ENCODE data around the gene ASTN2.

Gene ASTN2

DNA sequence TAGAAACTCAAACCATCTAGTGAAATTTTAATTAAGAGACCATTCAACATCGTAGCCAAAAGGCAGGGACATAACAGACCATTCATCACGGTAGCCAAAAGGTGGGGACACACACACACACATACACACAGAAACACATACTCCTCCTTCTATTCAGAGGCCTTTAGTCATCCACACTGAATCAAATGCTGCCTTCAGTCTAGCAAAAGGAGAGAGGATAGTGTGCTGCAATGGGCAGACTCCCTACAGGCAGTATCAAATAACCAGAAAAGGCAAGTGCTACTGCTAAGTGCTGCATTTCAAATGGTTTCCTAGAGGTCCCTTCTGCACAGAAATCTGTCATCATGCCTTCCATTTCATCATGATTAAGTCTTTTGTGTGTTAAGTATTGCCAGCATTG lies 423.8 kb downstream of the ASTN2 start:
- ATAC-seq (ENCODE audit: insufficient read depth, low read depth) = no peak
- no peak for DNase-seq
- no peak overlapping the region for H3K4me2 ChIP-seq (ENCODE audit: insufficient read depth, low read length)
- H3K79me2 ChIP-seq (ENCODE audit: insufficient read depth, low read length) = no peaks in the 10 kb centered on the region
- no peak for TF ChIP-seq EZH2 (IDR thresholded peaks at IDR 0.05; ENCODE audit: borderline replicate concordance, low read depth, low read length, severe bottlenecking)
- TF ChIP-seq, protein P1, sequence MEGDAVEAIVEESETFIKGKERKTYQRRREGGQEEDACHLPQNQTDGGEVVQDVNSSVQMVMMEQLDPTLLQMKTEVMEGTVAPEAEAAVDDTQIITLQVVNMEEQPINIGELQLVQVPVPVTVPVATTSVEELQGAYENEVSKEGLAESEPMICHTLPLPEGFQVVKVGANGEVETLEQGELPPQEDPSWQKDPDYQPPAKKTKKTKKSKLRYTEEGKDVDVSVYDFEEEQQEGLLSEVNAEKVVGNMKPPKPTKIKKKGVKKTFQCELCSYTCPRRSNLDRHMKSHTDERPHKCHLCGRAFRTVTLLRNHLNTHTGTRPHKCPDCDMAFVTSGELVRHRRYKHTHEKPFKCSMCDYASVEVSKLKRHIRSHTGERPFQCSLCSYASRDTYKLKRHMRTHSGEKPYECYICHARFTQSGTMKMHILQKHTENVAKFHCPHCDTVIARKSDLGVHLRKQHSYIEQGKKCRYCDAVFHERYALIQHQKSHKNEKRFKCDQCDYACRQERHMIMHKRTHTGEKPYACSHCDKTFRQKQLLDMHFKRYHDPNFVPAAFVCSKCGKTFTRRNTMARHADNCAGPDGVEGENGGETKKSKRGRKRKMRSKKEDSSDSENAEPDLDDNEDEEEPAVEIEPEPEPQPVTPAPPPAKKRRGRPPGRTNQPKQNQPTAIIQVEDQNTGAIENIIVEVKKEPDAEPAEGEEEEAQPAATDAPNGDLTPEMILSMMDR (IDR thresholded peaks at IDR 0.05; ENCODE audit: borderline replicate concordance, extremely low read depth, low read length, poor library complexity, severe bottlenecking) = no peak
- H3K36me3 ChIP-seq (ENCODE audit: insufficient read depth, low read length) = no peaks in the 10 kb centered on the region
- H4K20me1 ChIP-seq (ENCODE audit: insufficient read depth, low read length) = no peaks in the 10 kb centered on the region
- no peaks in the 10 kb centered on the region for H3K4me1 ChIP-seq (ENCODE audit: insufficient read depth, low read length)
- no peaks in the 10 kb centered on the region for H3K9me3 ChIP-seq (ENCODE audit: insufficient read depth, low read length, severe bottlenecking)
- no peak overlapping the region for H3K27ac ChIP-seq (ENCODE audit: low read length)
- H3K9ac ChIP-seq (ENCODE audit: low read depth, low read length) = no peak overlapping the region
- H3K27me3 ChIP-seq (ENCODE audit: insufficient read depth, low read length, poor library complexity) = no peaks in the 10 kb centered on the region
- H2AFZ ChIP-seq (ENCODE audit: low read depth, low read length) = no peak overlapping the region
- H3K4me3 ChIP-seq (ENCODE audit: low read depth in 1 of 2, low read length in 2 of 2) = no peak overlapping the region

DNA sequence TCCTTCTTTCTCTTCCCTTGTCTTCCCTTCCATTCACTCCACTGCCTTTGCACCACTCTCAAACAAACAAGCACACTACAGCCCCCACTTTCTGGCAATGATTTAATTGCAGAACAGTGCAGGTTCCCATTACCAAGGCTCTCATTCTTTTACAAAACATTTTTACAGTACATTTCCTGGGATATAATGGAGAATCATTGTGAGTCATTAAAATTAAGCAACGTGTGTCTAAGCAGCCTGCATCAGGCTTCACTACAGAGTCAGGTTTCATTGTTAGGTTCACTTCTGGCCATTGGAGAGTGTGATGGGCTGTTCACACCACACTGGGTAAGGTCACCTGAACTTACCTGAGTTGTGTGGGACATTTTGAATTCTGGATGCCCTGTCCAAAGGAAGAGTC lies 424.3 kb downstream of the ASTN2 start:
- Histone ChIP-seq H4K20me1 (ENCODE audit: insufficient read depth, low read length) (no peaks in the 10 kb centered on the region), H3K27me3 (ENCODE audit: insufficient read depth, low read length, poor library complexity) (no peaks in the 10 kb centered on the region), H3K4me1 (ENCODE audit: insufficient read depth, low read length) (no peaks in the 10 kb centered on the region), H2AFZ (ENCODE audit: low read depth, low read length) (no peak overlapping the region), H3K9ac (ENCODE audit: low read depth, low read length) (no peak overlapping the region), H3K79me2 (ENCODE audit: insufficient read depth, low read length) (no peaks in the 10 kb centered on the region), H3K9me3 (ENCODE audit: insufficient read depth, low read length, severe bottlenecking) (no peaks in the 10 kb centered on the region), H3K4me2 (ENCODE audit: insufficient read depth, low read length) (no peak overlapping the region), H3K27ac (ENCODE audit: low read length) (no peak overlapping the region), H3K36me3 (ENCODE audit: insufficient read depth, low read length) (no peaks in the 10 kb centered on the region), H3K4me3 (ENCODE audit: low read depth in 1 of 2, low read length in 2 of 2) (no peak overlapping the region)
- no peak for TF ChIP-seq EZH2 (IDR thresholded peaks at IDR 0.05; ENCODE audit: borderline replicate concordance, low read depth, low read length, severe bottlenecking)
- TF ChIP-seq, protein P1 (IDR thresholded peaks at IDR 0.05; ENCODE audit: borderline replicate concordance, extremely low read depth, low read length, poor library complexity, severe bottlenecking) = no peak
- ATAC-seq (ENCODE audit: insufficient read depth, low read depth) = no peak
- no peak for DNase-seq

DNA sequence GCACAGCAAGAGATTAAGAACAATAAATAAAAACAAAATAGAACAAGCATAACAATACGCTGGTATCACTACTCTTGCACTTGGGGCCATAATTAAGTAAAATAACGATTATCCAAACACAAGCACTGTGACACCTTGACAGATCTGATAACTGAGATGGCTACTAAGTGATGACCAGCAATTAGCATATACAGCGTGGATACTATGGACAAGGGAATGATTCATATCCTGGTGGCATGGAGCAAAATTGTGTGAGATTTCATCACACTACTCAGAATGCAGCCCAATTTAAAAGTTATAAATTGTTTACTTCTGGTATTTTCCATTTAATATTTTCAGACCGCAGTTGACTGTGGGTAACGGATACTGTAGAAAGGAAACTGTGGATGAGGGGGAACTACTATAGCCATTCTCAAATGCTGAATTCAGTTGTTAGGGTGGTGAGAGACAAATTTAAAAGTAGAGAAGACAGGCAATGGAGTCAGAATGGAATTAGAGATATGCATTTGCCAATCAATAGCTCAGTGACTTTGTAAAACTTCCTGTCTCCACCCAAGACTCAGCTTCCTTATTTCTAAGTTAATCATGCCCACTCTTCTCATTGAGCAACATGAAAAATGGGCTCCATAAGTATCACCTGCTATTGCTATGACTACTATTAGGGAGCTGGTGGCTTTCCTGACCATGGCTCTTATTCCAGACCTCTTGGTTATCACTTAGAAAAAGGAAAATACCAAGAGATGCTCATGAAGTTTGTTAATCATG lies 427.0 kb downstream of the ASTN2 start:
- H3K4me3 ChIP-seq (ENCODE audit: low read depth in 1 of 2, low read length in 2 of 2) = no peak overlapping the region
- H3K27me3 ChIP-seq (ENCODE audit: insufficient read depth, low read length, poor library complexity) = no peaks in the 10 kb centered on the region
- H3K36me3 ChIP-seq (ENCODE audit: insufficient read depth, low read length) = no peaks in the 10 kb centered on the region
- no peak overlapping the region for H3K4me2 ChIP-seq (ENCODE audit: insufficient read depth, low read length)
- H2AFZ ChIP-seq (ENCODE audit: low read depth, low read length) = no peak overlapping the region
- DNase-seq (no peak), ATAC-seq (ENCODE audit: insufficient read depth, low read depth) (no peak)
- no peaks in the 10 kb centered on the region for H3K79me2 ChIP-seq (ENCODE audit: insufficient read depth, low read length)
- H3K9me3 ChIP-seq (ENCODE audit: insufficient read depth, low read length, severe bottlenecking) = no peaks in the 10 kb centered on the region
- TF ChIP-seq, protein P1 (IDR thresholded peaks at IDR 0.05; ENCODE audit: borderline replicate concordance, extremely low read depth, low read length, poor library complexity, severe bottlenecking) = no peak
- no peak for TF ChIP-seq EZH2 (IDR thresholded peaks at IDR 0.05; ENCODE audit: borderline replicate concordance, low read depth, low read length, severe bottlenecking)
- no peak overlapping the region for H3K9ac ChIP-seq (ENCODE audit: low read depth, low read length)
- H4K20me1 ChIP-seq (ENCODE audit: insufficient read depth, low read length) = no peaks in the 10 kb centered on the region
- no peak overlapping the region for H3K27ac ChIP-seq (ENCODE audit: low read length)
- no peaks in the 10 kb centered on the region for H3K4me1 ChIP-seq (ENCODE audit: insufficient read depth, low read length)

Data from DND-41 (cell line).